GM12878 (cell line): ENCODE measurements around the gene AHNAK. TPM values are rescaled to one million over a fixed set of nuclear protein-coding genes. Genes with fewer than 3 reads are reported as not detected.

ENCODE experiments used
- EED ChIP-seq: sonication (generic); IDR thresholded peaks from 2 replicates; pipeline ENCODE4 v1.6.1; 2016; ENCODE audit warnings: antibody characterized with exemption, low read depth
- NBN ChIP-seq: fragments of 450-650 bp; IDR thresholded peaks from 2 replicates; pipeline ENCODE4 v1.6.1; 2016
- NFXL1 ChIP-seq: fragments of 450-650 bp; IDR thresholded peaks from 2 replicates; pipeline ENCODE4 v1.6.1; 2017; ENCODE audit warnings: antibody characterized with exemption, mild to moderate bottlenecking, borderline replicate concordance
- RFX5 ChIP-seq: IDR thresholded peaks from 2 replicates; pipeline ENCODE4 v1.6.1; 2011; ENCODE audit warnings: low read depth, low read length, improper control_type of control experiment
- WRNIP1 ChIP-seq: IDR thresholded peaks from 2 replicates; pipeline ENCODE4 v1.6.1; 2011; ENCODE audit warnings: low read depth, low read length, improper control_type of control experiment, borderline replicate concordance
- polyA plus RNA-seq, 11 experiments: library from polyadenylated mRNA; depleted of rRNA in 4 of 11; unstranded in 6 of 11; stranded (reverse) in 5 of 11; fragments of >200 nt; fragmentation: Nextera tagmentation in 4 of 11; fragmentation: Illumina TruSeq in 1 of 11; extraction: Ambion mirVana in 4 of 11; extraction: Trizol in 1 of 11; gene quantifications; 1 replicate in 1 of 11; 2 replicates in 10 of 11; pipeline versions ENCODE4 v1.2.1 to v1.2.3, GENCODE V29; 2011 to 2016; ENCODE audit warnings: inconsistent platforms in 2 of 11, missing spikeins in 2 of 11, low read depth in 1 of 11
- total RNA-seq, 4 experiments: library from RNA; depleted of rRNA in 3 of 4; stranded (reverse); fragments of >200 nt in 3 of 4; fragmentation: Illumina TruSeq in 1 of 4; extraction: Trizol in 1 of 4; gene quantifications; 2 replicates each; pipeline versions ENCODE4 v1.2.1 to v1.2.3, GENCODE V29; 2013 to 2021
- TF ChIP-seq, protein P1 (sequence below): fragments of 450-650 bp; IDR thresholded peaks from 2 replicates; pipeline ENCODE4 v1.6.1; 2017; ENCODE audit warnings: mild to moderate bottlenecking, moderate library complexity
- TF ChIP-seq, protein P2 (sequence below): IDR thresholded peaks from 2 replicates; pipeline ENCODE4 v1.6.1; 2012; ENCODE audit warnings: mild to moderate bottlenecking, low read depth, low read length
- TF ChIP-seq, protein P3 (sequence below): fragments of 450-650 bp; IDR thresholded peaks from 2 replicates; pipeline ENCODE4 v1.6.1; 2014; ENCODE audit warnings: mild to moderate bottlenecking

Gene AHNAK
- total and polyA plus RNA-seq, 10 of the 15 experiments (the other 5 are each of a cell fraction or from before 2014, with no cell fraction given) = 0.76 to 90.3 (median 19.4) TPM

DNA sequence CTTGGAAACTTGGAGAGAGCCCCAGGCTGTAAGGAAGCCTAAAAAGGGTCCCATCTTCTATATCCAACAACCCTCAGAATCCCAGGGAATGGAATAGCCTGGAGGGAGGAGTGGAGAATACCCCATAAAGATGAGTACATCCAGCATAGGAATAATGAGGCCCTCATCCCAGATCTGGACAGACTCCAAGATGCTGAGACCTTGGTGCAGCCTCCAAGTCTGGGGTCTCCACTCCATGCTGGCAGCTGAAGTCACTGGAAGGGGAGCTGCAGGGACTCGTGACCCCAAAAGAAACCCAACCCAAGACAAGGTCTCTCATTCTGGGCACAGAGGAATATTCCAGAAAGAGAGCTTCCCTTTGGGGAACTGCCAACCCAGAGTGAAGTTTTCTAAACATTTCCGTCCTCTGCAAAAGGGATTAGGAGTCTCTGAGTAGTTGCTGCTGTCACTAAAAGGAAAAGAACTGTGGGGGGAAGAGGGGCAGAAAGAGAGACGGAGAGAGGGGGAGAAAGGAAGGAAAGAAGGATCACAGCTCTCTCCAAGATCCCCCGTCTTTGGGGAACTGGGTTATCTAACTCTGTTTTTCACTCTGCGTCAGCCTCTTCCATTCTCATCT is 127.2 kb downstream of the AHNAK start (continued):
- TF ChIP-seq, protein P1, sequence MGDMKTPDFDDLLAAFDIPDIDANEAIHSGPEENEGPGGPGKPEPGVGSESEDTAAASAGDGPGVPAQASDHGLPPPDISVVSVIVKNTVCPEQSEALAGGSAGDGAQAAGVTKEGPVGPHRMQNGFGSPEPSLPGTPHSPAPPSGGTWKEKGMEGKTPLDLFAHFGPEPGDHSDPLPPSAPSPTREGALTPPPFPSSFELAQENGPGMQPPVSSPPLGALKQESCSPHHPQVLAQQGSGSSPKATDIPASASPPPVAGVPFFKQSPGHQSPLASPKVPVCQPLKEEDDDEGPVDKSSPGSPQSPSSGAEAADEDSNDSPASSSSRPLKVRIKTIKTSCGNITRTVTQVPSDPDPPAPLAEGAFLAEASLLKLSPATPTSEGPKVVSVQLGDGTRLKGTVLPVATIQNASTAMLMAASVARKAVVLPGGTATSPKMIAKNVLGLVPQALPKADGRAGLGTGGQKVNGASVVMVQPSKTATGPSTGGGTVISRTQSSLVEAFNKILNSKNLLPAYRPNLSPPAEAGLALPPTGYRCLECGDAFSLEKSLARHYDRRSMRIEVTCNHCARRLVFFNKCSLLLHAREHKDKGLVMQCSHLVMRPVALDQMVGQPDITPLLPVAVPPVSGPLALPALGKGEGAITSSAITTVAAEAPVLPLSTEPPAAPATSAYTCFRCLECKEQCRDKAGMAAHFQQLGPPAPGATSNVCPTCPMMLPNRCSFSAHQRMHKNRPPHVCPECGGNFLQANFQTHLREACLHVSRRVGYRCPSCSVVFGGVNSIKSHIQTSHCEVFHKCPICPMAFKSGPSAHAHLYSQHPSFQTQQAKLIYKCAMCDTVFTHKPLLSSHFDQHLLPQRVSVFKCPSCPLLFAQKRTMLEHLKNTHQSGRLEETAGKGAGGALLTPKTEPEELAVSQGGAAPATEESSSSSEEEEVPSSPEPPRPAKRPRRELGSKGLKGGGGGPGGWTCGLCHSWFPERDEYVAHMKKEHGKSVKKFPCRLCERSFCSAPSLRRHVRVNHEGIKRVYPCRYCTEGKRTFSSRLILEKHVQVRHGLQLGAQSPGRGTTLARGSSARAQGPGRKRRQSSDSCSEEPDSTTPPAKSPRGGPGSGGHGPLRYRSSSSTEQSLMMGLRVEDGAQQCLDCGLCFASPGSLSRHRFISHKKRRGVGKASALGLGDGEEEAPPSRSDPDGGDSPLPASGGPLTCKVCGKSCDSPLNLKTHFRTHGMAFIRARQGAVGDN = no peak
- TF ChIP-seq EED (no peak), NFXL1 (no peak), NBN (no peak), RFX5 (no peak), WRNIP1 (no peak)
- TF ChIP-seq, protein P2, sequence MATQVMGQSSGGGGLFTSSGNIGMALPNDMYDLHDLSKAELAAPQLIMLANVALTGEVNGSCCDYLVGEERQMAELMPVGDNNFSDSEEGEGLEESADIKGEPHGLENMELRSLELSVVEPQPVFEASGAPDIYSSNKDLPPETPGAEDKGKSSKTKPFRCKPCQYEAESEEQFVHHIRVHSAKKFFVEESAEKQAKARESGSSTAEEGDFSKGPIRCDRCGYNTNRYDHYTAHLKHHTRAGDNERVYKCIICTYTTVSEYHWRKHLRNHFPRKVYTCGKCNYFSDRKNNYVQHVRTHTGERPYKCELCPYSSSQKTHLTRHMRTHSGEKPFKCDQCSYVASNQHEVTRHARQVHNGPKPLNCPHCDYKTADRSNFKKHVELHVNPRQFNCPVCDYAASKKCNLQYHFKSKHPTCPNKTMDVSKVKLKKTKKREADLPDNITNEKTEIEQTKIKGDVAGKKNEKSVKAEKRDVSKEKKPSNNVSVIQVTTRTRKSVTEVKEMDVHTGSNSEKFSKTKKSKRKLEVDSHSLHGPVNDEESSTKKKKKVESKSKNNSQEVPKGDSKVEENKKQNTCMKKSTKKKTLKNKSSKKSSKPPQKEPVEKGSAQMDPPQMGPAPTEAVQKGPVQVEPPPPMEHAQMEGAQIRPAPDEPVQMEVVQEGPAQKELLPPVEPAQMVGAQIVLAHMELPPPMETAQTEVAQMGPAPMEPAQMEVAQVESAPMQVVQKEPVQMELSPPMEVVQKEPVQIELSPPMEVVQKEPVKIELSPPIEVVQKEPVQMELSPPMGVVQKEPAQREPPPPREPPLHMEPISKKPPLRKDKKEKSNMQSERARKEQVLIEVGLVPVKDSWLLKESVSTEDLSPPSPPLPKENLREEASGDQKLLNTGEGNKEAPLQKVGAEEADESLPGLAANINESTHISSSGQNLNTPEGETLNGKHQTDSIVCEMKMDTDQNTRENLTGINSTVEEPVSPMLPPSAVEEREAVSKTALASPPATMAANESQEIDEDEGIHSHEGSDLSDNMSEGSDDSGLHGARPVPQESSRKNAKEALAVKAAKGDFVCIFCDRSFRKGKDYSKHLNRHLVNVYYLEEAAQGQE = no peak
- TF ChIP-seq, protein P3, sequence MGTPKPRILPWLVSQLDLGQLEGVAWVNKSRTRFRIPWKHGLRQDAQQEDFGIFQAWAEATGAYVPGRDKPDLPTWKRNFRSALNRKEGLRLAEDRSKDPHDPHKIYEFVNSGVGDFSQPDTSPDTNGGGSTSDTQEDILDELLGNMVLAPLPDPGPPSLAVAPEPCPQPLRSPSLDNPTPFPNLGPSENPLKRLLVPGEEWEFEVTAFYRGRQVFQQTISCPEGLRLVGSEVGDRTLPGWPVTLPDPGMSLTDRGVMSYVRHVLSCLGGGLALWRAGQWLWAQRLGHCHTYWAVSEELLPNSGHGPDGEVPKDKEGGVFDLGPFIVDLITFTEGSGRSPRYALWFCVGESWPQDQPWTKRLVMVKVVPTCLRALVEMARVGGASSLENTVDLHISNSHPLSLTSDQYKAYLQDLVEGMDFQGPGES = no peak
